WTC11 (cell line): ENCODE data around the gene TTC4.

Experiments used
- AFF4 ChIP-seq: sonication (generic); formaldehyde crosslinking; IDR thresholded peaks from 2 replicates; pipeline ENCODE4 v1.8.1; 2023; ENCODE audit warnings: mild to moderate bottlenecking, missing genetic modification reagents, borderline replicate concordance
- ATF3 ChIP-seq: sonication (generic); formaldehyde crosslinking; conservative IDR thresholded peaks from 2 replicates; pipeline ENCODE4 v1.8.1; 2022; ENCODE audit warnings: mild to moderate bottlenecking, missing genetic modification reagents
- CREM ChIP-seq: sonication (generic); formaldehyde crosslinking; IDR thresholded peaks from 2 replicates; pipeline ENCODE4 v1.8.1; 2022; ENCODE audit warnings: mild to moderate bottlenecking, missing genetic modification reagents, moderate library complexity
- CTCF ChIP-seq: fragments of 200-600 bp; IDR thresholded peaks from 2 replicates; pipeline ENCODE4 v1.8.0; 2022; ENCODE audit warnings: antibody characterized with exemption
- FOXJ3 ChIP-seq: sonication (generic); formaldehyde crosslinking; IDR thresholded peaks from 2 replicates; pipeline ENCODE4 v1.9.0; 2021; ENCODE audit warnings: missing genetic modification reagents, mild to moderate bottlenecking, borderline replicate concordance
- KAT7 ChIP-seq: sonication (generic); formaldehyde crosslinking; IDR thresholded peaks from 2 replicates; pipeline ENCODE4 v1.8.1; 2023; ENCODE audit warnings: missing genetic modification reagents, mild to moderate bottlenecking, borderline replicate concordance
- MXD4 ChIP-seq: fragments of 250-450 bp; sonication (Bioruptor Pico); IDR thresholded peaks from 2 replicates; pipeline ENCODE4 v1.8.0; 2021; ENCODE audit warnings: mild to moderate bottlenecking, moderate library complexity, borderline replicate concordance

GRCh38 chr1:54754045-54754444, 38.4 kb downstream of the TTC4 start:
- TF ChIP-seq CTCF (no peak), ATF3 (CRISPR knock-in tag) (no peak), AFF4 (CRISPR knock-in tag) (no peak), CREM (no peak), KAT7 (no peak), FOXJ3 (CRISPR knock-in tag) (no peak), MXD4 (no peak)
